BE2C (cell line): ENCODE data around the gene CCDC112.

Experiments
- DNase-seq: peaks from one replicate; pipeline ENCODE4 v3.0.0-alpha.2; 2020
- H3K27me3 ChIP-seq: fragments of 250-450 bp; sonication (Bioruptor Pico); 2 replicates; pipeline ENCODE4 v1.5.1; 2020; ENCODE audit warnings: mild to moderate bottlenecking
- H3K36me3 ChIP-seq: fragments of 250-450 bp; sonication (Bioruptor Pico); 2 replicates; pipeline ENCODE4 v1.5.1; 2020; ENCODE audit warnings: mild to moderate bottlenecking
- H3K4me1 ChIP-seq: fragments of 250-450 bp; sonication (Bioruptor Pico); 2 replicates; pipeline ENCODE4 v1.5.1; 2020
- H3K4me3 ChIP-seq: 2 replicates; pipeline ENCODE4 v1.5.1; 2011; ENCODE audit warnings: low read depth, low read length
- H3K9me3 ChIP-seq: fragments of 250-450 bp; sonication (Bioruptor Pico); 2 replicates; pipeline ENCODE4 v1.5.1; 2020
- TF ChIP-seq, protein P1 (sequence below): IDR thresholded peaks from 2 replicates; pipeline ENCODE4 v1.5.1; 2012; ENCODE audit warnings: mild to moderate bottlenecking, low read depth, low read length

Gene CCDC112

GRCh38 chr5:115338851-115339250 is 42.4 kb upstream of the CCDC112 start:
- Histone ChIP-seq H3K4me3 (no peak overlapping the region), H3K36me3 (no peaks in the 10 kb centered on the region), H3K4me1 (no peaks in the 10 kb centered on the region), H3K9me3 (no peaks in the 10 kb centered on the region), H3K27me3 (peaks cover 9% of the 10 kb centered on the region; the same call in 1 of the 2 replicates)
- no peak for DNase-seq
- TF ChIP-seq, protein P1, sequence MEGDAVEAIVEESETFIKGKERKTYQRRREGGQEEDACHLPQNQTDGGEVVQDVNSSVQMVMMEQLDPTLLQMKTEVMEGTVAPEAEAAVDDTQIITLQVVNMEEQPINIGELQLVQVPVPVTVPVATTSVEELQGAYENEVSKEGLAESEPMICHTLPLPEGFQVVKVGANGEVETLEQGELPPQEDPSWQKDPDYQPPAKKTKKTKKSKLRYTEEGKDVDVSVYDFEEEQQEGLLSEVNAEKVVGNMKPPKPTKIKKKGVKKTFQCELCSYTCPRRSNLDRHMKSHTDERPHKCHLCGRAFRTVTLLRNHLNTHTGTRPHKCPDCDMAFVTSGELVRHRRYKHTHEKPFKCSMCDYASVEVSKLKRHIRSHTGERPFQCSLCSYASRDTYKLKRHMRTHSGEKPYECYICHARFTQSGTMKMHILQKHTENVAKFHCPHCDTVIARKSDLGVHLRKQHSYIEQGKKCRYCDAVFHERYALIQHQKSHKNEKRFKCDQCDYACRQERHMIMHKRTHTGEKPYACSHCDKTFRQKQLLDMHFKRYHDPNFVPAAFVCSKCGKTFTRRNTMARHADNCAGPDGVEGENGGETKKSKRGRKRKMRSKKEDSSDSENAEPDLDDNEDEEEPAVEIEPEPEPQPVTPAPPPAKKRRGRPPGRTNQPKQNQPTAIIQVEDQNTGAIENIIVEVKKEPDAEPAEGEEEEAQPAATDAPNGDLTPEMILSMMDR, result no peak

DNA sequence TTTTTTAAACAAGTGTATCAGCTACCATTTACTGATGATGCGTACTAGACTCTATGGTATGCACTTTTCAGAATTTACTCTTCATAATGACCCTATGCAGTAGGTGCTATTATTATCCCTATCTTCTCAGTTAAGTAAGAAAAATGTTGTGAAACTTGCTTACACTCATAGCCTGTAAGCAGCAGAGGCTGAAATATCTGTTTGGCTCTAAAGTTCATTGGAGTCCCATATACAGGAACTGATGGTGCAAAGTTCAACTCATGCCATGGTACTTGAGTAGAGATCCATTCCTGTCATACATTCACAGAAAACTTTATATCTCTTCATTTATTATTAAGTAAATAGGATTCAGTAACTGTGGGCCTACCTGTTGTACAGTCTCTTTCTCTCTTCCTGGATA is 41.4 kb upstream of the CCDC112 start:
- Histone ChIP-seq H3K4me1 (no peaks in the 10 kb centered on the region), H3K36me3 (no peaks in the 10 kb centered on the region), H3K9me3 (no peaks in the 10 kb centered on the region), H3K4me3 (no peak overlapping the region), H3K27me3 (peaks cover 4% of the 10 kb centered on the region; the same call in 1 of the 2 replicates)
- TF ChIP-seq, protein P1, result no peak
- DNase-seq, result no peak

DNA sequence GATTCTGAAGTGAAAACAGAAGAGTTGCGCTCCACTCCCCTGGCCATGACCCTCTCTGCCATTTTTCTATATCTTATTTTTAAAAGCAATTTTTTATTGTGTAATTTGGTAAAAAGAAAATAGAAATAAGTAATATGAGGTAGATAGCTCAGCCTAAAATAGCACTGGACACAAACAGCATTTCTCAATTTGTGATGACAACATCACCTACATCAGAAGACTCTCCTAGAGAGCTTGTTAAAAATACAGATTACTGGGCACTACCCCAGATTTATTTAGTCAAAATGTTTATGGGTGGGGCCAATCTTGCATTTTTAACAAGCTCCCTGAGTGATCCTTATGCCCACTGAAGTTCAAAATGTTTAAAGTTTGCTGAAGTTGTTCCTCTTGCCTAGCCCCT is 40.5 kb upstream of the CCDC112 start:
- DNase-seq, result no peak
- TF ChIP-seq, protein P1, result no peak
- peaks cover 4% of the 10 kb centered on the region; the same call in 1 of the 2 replicates for H3K27me3 ChIP-seq
- no peaks in the 10 kb centered on the region for H3K9me3 ChIP-seq
- H3K4me3 ChIP-seq, result no peak overlapping the region
- H3K36me3 ChIP-seq, result no peaks in the 10 kb centered on the region
- no peaks in the 10 kb centered on the region for H3K4me1 ChIP-seq

GRCh38 chr5:115336201-115336720 is 39.8 kb upstream of the CCDC112 start:
- DNase-seq, result no peak
- TF ChIP-seq, protein P1, result no peak

DNA sequence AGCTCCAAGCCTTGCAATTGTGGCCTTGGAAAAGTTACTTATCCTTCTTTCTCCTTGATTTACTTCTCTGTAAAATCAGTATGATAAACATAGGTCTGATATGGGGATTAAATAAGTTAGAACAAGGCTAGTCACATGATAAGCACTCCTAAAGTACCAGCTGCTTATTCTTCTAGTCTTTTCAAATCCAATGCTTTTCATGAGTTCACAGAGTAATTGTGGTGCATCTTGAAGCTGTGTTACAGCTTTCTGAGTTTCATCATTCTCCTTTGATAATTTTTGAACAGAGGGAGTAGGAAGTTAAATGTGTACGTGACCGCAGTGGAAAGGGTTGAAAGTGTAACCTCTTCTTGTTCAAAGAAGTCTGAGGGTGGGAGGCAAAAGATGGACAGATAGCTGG is 38.8 kb upstream of the CCDC112 start:
- H3K4me3 ChIP-seq, result no peak overlapping the region
- TF ChIP-seq, protein P1, result no peak
- H3K4me1 ChIP-seq, result no peaks in the 10 kb centered on the region
- H3K27me3 ChIP-seq, result peaks cover 4% of the 10 kb centered on the region; the same call in 1 of the 2 replicates
- H3K9me3 ChIP-seq, result no peaks in the 10 kb centered on the region
- no peaks in the 10 kb centered on the region for H3K36me3 ChIP-seq
- no peak for DNase-seq

More at GRCh38 chr5:115336201-115336720, 39.8 kb upstream of the CCDC112 start:
- Histone ChIP-seq H3K4me1 (no peaks in the 10 kb centered on the region), H3K9me3 (no peaks in the 10 kb centered on the region), H3K27me3 (peaks cover 4% of the 10 kb centered on the region; the same call in 1 of the 2 replicates), H3K4me3 (no peak overlapping the region), H3K36me3 (no peaks in the 10 kb centered on the region)

DNA sequence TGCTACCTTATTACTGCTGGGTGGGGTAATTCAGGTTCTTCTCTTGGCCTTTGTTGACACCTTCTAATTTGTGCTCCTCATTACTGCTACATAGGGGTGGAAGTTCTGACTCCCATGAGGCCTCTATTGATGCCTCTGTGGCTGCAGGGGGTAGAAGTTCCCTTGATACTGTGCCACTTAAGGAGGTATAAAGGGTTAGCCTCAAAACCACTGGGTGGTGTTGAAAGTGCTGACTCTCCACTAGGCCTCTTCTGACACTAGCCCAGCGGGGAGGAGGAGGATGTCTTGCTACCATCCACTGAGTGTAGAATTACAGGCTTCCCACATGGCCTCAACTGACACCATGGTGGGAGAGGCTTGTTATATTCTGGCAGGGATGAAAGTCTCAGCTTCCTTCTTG is 36.7 kb upstream of the CCDC112 start:
- no peaks in the 10 kb centered on the region for H3K36me3 ChIP-seq
- DNase-seq, result no peak
- no peaks in the 10 kb centered on the region for H3K9me3 ChIP-seq
- TF ChIP-seq, protein P1, result no peak
- H3K4me1 ChIP-seq, result no peaks in the 10 kb centered on the region
- H3K27me3 ChIP-seq, result no peaks in the 10 kb centered on the region; the same call in 1 of the 2 replicates
- no peak overlapping the region for H3K4me3 ChIP-seq
